Ramos (cell line): ENCODE data around the gene WBP2NL.
"Not testable (repeated sequence)": the region's sequence is repeated elsewhere in the genome, so short reads cannot be mapped to it uniquely, and the experiment has no call there.

Experiments used
- in situ Hi-C: fragments of 300-500 bp; cut with MboI; formaldehyde crosslinking; loops from one replicate; pipeline ENCODE4 v1.14.3; 2022; ENCODE audit warnings: low sequenced_read_pairs; ENCODE audit not compliant: unreplicated experiment

The WBP2NL gene

GRCh38 chr22:42068291-42068690 is 69.7 kb downstream of the WBP2NL start:
- in situ Hi-C loops, result no loop called here

- in situ Hi-C loops, result no loop called here
Observed at GRCh38 chr22:42069801-42070516, 71.4 kb downstream of the WBP2NL start.

GRCh38 chr22:42070517-42071422 is 72.2 kb downstream of the WBP2NL start, which contains the start of gene NAGA:
NAGA (minus strand) TSS chr22:42070812; CDS start chr22:42070297, 515 bp downstream.
- in situ Hi-C loops, result no loop called here

- in situ Hi-C loops, result not testable (repeated sequence)
Observed at GRCh38 chr22:42071508-42071907, 72.9 kb downstream of the WBP2NL start.

GRCh38 chr22:42072606-42073330 is 74.2 kb downstream of the WBP2NL start:
- in situ Hi-C loops, result no loop called here

GRCh38 chr22:42073621-42074041 is 75.0 kb downstream of the WBP2NL start:
- in situ Hi-C loops, result no loop called here

GRCh38 chr22:42074132-42074811 is 75.7 kb downstream of the WBP2NL start, which contains the start of gene PHETA2:
PHETA2 (plus strand) TSS chr22:42074248; CDS start chr22:42077294, 3,046 bp downstream.
- in situ Hi-C loops, result no loop called here

- in situ Hi-C loops, result loop anchor here (25.0 kb wide), 1 partner anchor 263 kb away; the partner anchor contains the start of gene CCDC134
Observed at GRCh38 chr22:42074846-42075676, 76.5 kb downstream of the WBP2NL start.

GRCh38 chr22:42076764-42077485 is 78.3 kb downstream of the WBP2NL start:
- in situ Hi-C loops, result loop anchor here (25.0 kb wide), 1 partner anchor 265 kb away; the partner anchor contains the start of gene CCDC134

- in situ Hi-C loops, result loop anchor here (25.0 kb wide), 1 partner anchor 265 kb away; the partner anchor contains the start of gene CCDC134
Observed at GRCh38 chr22:42077486-42078125, 79.0 kb downstream of the WBP2NL start.
